Measurements from ENCODE around the gene LONRF3. TPM values are rescaled to one million over a fixed set of nuclear protein-coding genes. Genes with fewer than 3 reads are reported as not detected.

The LONRF3 gene
- polyA plus RNA-seq, 1 donor (not counting 4 experiments of a cell fraction or from before 2014, with no cell fraction given) = not detected

GRCh38 chrX:119009071-119009470, 34.7 kb downstream of the LONRF3 start:
- Histone ChIP-seq H3K4me2 (ENCODE audit: control insufficient read depth, extremely low read depth, insufficient read depth, low read depth, low read length) (no peak overlapping the region), H3K27me3 (ENCODE audit: control insufficient read depth, extremely low read depth, insufficient read depth, low read length) (no peaks in the 10 kb centered on the region), H2AFZ (ENCODE audit: control insufficient read depth, low read length) (no peak overlapping the region), H3K4me1 (ENCODE audit: control insufficient read depth, extremely low read depth, insufficient read depth, low read length) (no peaks in the 10 kb centered on the region), H3K4me3 (ENCODE audit: control insufficient read depth in 2 of 3, extremely low read depth in 1 of 3, insufficient read depth in 2 of 3, low read depth in 1 of 3, low read length in 3 of 3) (no peak overlapping the region), H4K20me1 (ENCODE audit: control insufficient read depth, extremely low read depth, insufficient read depth, low read length) (no peaks in the 10 kb centered on the region), H3K9me1 (ENCODE audit: control insufficient read depth, extremely low read depth, insufficient read depth, low read length) (no peaks in the 10 kb centered on the region), H3K79me2 (ENCODE audit: control insufficient read depth, insufficient read depth, low read length) (no peaks in the 10 kb centered on the region), H3K9me3 (ENCODE audit: control insufficient read depth, low read depth, low read length) (no peaks in the 10 kb centered on the region), H3K9ac (ENCODE audit: control insufficient read depth, extremely low read depth, insufficient read depth, low read length) (no peak overlapping the region), H3K36me3 (ENCODE audit: control insufficient read depth in 2 of 2, extremely low read depth in 1 of 2, insufficient read depth in 2 of 2, low read length in 2 of 2) (no peaks in the 10 kb centered on the region), H3K27ac (ENCODE audit: control insufficient read depth, insufficient read depth, low read length) (no peak overlapping the region)
- FAIRE-seq (no peak), DNase-seq (ENCODE audit: low read depth, low spot score) (no peak)
- TF ChIP-seq, protein P1, sequence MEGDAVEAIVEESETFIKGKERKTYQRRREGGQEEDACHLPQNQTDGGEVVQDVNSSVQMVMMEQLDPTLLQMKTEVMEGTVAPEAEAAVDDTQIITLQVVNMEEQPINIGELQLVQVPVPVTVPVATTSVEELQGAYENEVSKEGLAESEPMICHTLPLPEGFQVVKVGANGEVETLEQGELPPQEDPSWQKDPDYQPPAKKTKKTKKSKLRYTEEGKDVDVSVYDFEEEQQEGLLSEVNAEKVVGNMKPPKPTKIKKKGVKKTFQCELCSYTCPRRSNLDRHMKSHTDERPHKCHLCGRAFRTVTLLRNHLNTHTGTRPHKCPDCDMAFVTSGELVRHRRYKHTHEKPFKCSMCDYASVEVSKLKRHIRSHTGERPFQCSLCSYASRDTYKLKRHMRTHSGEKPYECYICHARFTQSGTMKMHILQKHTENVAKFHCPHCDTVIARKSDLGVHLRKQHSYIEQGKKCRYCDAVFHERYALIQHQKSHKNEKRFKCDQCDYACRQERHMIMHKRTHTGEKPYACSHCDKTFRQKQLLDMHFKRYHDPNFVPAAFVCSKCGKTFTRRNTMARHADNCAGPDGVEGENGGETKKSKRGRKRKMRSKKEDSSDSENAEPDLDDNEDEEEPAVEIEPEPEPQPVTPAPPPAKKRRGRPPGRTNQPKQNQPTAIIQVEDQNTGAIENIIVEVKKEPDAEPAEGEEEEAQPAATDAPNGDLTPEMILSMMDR (optimal IDR thresholded peaks at IDR 0.05 in 1 of 3, IDR thresholded peaks at IDR 0.05 in 1 of 3, conservative IDR thresholded peaks at IDR 0.05 in 1 of 3; ENCODE audit: extremely low read depth in 1 of 3, insufficient read depth in 2 of 3, low read length in 3 of 3) = no peak
- dilution Hi-C loops (cut with MboI; ENCODE audit: extremely low pct_ligation_motif_present, low sequenced_read_pairs) = no loop called here

DNA sequence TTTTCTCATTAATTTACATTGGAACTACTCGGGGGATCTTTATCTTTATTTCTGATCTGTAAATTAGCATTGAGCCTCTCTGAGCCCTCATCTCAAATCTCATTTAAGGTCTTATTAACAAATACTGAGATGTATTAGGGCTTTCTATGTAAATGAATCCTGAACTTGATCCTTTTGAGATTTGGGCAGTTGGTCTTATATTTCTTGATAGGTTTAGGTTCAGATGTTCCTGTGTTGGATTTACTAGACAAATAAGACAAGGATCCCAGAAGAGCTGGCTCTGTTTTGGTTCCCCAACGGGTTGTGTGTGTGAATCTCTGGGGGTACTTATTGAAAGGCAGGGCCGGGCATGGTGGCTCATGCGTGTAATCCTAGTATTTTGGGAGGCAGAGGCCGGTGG, 36.1 kb downstream of the LONRF3 start:
- no peaks in the 10 kb centered on the region for H4K20me1 ChIP-seq (ENCODE audit: control insufficient read depth, extremely low read depth, insufficient read depth, low read length)
- H3K4me2 ChIP-seq (ENCODE audit: control insufficient read depth, extremely low read depth, insufficient read depth, low read depth, low read length) = no peak overlapping the region
- no peak for FAIRE-seq
- H3K27ac ChIP-seq (ENCODE audit: control insufficient read depth, insufficient read depth, low read length) = no peak overlapping the region
- peaks cover 4% of the 10 kb centered on the region for H3K4me1 ChIP-seq (ENCODE audit: control insufficient read depth, extremely low read depth, insufficient read depth, low read length)
- no peak overlapping the region for H3K4me3 ChIP-seq (ENCODE audit: control insufficient read depth in 2 of 3, extremely low read depth in 1 of 3, insufficient read depth in 2 of 3, low read depth in 1 of 3, low read length in 3 of 3)
- no peak for TF ChIP-seq EZH2 (IDR thresholded peaks at IDR 0.05; ENCODE audit: low read length)
- TF ChIP-seq, protein P1 (optimal IDR thresholded peaks at IDR 0.05 in 1 of 3, IDR thresholded peaks at IDR 0.05 in 1 of 3, conservative IDR thresholded peaks at IDR 0.05 in 1 of 3; ENCODE audit: extremely low read depth in 1 of 3, insufficient read depth in 2 of 3, low read length in 3 of 3) = no peak
- H2AFZ ChIP-seq (ENCODE audit: control insufficient read depth, low read length) = no peak overlapping the region
- dilution Hi-C loops (cut with MboI; ENCODE audit: extremely low pct_ligation_motif_present, low sequenced_read_pairs) = no loop called here
- H3K9ac ChIP-seq (ENCODE audit: control insufficient read depth, extremely low read depth, insufficient read depth, low read length) = no peak overlapping the region
- H3K9me3 ChIP-seq (ENCODE audit: control insufficient read depth, low read depth, low read length) = no peaks in the 10 kb centered on the region
- no peaks in the 10 kb centered on the region for H3K79me2 ChIP-seq (ENCODE audit: control insufficient read depth, insufficient read depth, low read length)
- no peaks in the 10 kb centered on the region for H3K9me1 ChIP-seq (ENCODE audit: control insufficient read depth, extremely low read depth, insufficient read depth, low read length)
- no peaks in the 10 kb centered on the region for H3K36me3 ChIP-seq (ENCODE audit: control insufficient read depth in 2 of 2, extremely low read depth in 1 of 2, insufficient read depth in 2 of 2, low read length in 2 of 2)
- DNase-seq (ENCODE audit: low read depth, low spot score) = no peak
- no peaks in the 10 kb centered on the region for H3K27me3 ChIP-seq (ENCODE audit: control insufficient read depth, extremely low read depth, insufficient read depth, low read length)
